ENCODE data around the gene SCN4B.

- TF ChIP-seq CTCF (conservative IDR thresholded peaks at IDR 0.05; ENCODE audit: low read depth, low read length) = no peak
- TF ChIP-seq POLR2A (IDR thresholded peaks at IDR 0.05; ENCODE audit: low read depth, low read length) = no peak
Measured at GRCh38 chr11:118176778-118177134, 24.1 kb upstream of the SCN4B start.
